HEK293T (cell line): ENCODE measurements around the gene NPEPL1.

Source experiments
- BHLHE40 ChIP-seq: fragments of 450-650 bp; IDR thresholded peaks from 2 replicates; pipeline ENCODE4 v1.6.1; 2016; ENCODE audit warnings: mild to moderate bottlenecking, moderate library complexity, borderline replicate concordance
- ELF4 ChIP-seq: fragments of 450-650 bp; IDR thresholded peaks from 2 replicates; pipeline ENCODE4 v1.6.1; 2017; ENCODE audit warnings: antibody characterized with exemption
- FOXA1 ChIP-seq: fragments of 450-650 bp; IDR thresholded peaks from 2 replicates; pipeline ENCODE4 v1.6.1; 2016; ENCODE audit warnings: mild to moderate bottlenecking
- FOXK2 ChIP-seq: fragments of 450-650 bp; IDR thresholded peaks from 2 replicates; pipeline ENCODE4 v1.6.1; 2016; ENCODE audit warnings: mild to moderate bottlenecking
- FOXM1 ChIP-seq: fragments of 450-650 bp; IDR thresholded peaks from 2 replicates; pipeline ENCODE4 v1.6.1; 2017; ENCODE audit warnings: mild to moderate bottlenecking, borderline replicate concordance
- NFRKB ChIP-seq: fragments of 450-650 bp; IDR thresholded peaks from 2 replicates; pipeline ENCODE4 v1.6.1; 2016; ENCODE audit warnings: mild to moderate bottlenecking, moderate library complexity
- SP1 ChIP-seq: fragments of 450-650 bp; IDR thresholded peaks from 2 replicates; pipeline ENCODE4 v1.6.1; 2017
- TARDBP ChIP-seq: fragments of 450-650 bp; IDR thresholded peaks from 2 replicates; pipeline ENCODE4 v1.6.1; 2016

- TF ChIP-seq FOXK2 (no peak), FOXM1 (no peak), SP1 (no peak), NFRKB (no peak), TARDBP (no peak), FOXA1 (no peak), ELF4 (no peak), BHLHE40 (no peak)
Observed at GRCh38 chr20:58740356-58741308, 48.0 kb downstream of the NPEPL1 start.
